ENCODE measurements around the gene MEPCE.

DNA sequence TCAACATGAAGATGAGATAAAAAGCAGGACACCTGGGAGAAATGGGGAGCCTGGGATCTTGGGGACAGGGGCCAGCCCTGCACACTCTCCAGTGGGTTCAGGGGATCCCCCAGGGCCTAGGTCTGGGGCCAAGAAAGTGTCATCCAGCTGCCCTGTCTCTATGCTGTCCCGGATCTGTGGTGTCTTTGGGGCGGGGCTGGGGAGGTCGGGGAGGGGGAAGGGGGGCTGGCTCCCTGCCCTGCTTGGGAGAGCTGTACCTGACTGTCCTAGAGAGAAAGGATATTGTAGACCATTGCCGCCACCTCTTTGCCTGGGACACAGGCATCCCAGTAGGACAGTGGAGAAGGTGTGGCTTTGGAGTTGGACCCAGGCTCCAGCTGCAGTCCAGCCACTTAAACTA is 41.4 kb downstream of the MEPCE start:
- no peak for TF ChIP-seq CTCF (IDR thresholded peaks at IDR 0.05)
- TF ChIP-seq POLR2AphosphoS5 (IDR thresholded peaks at IDR 0.05): no peak
- TF ChIP-seq EP300 (IDR thresholded peaks at IDR 0.05): no peak
